Uterus (tissue), 4 donors: ENCODE data around the gene ZNF341. TPM values are rescaled to one million over a fixed set of nuclear protein-coding genes. Genes with fewer than 3 reads are reported as not detected.

Experiments used
- DNase-seq, 2 donors: peaks; one replicate each; pipeline ENCODE4 v3.0.0-alpha.2; 2019 to 2020
- H3K27ac ChIP-seq, 2 donors: fragments of 200-600 bp; sonication (generic); 1 replicate in 1 of 2; 2 replicates in 1 of 2; pipeline ENCODE4 v1.5.1; 2016 to 2018
- H3K27me3 ChIP-seq, 2 donors: fragments of 200-600 bp; sonication (generic); one replicate each; pipeline ENCODE4 v1.5.1; 2018 to 2019; ENCODE audit warnings: control low read depth in 1 of 2
- H3K36me3 ChIP-seq, 2 donors: fragments of 200-600 bp; sonication (generic); one replicate each; pipeline ENCODE4 v1.5.1; 2019; ENCODE audit warnings: control low read depth in 1 of 2
- H3K4me1 ChIP-seq, 2 donors: fragments of 200-600 bp; sonication (generic); one replicate each; pipeline ENCODE4 v1.5.1; 2018 to 2019; ENCODE audit warnings: control low read depth in 1 of 2
- H3K4me3 ChIP-seq, 2 donors: fragments of 200-600 bp; sonication (generic); 1 replicate in 1 of 2; 2 replicates in 1 of 2; pipeline ENCODE4 v1.5.1; 2018 to 2019; ENCODE audit warnings: mild to moderate bottlenecking in 1 of 2
- H3K9me3 ChIP-seq, 2 donors: fragments of 200-600 bp; sonication (generic); one replicate each; pipeline ENCODE4 v1.5.1; 2019; ENCODE audit warnings: control low read depth in 1 of 2
- POLR2A ChIP-seq, 2 donors: fragments of 450-650 bp; IDR thresholded peaks; one replicate each; pipeline ENCODE4 v1.6.1; 2016; ENCODE audit warnings: antibody characterized with exemption in 2 of 2, mild to moderate bottlenecking in 1 of 2, moderate library complexity in 1 of 2
- intact Hi-C: fragments of 100-400 bp; cut with DNase I; formaldehyde crosslinking; loops from one replicate; pipeline ENCODE4 v1.15.1; 2023; ENCODE audit warnings: low total_unique reads
- total RNA-seq, 4 donors: library from RNA; depleted of rRNA in 3 of 4; stranded (reverse); fragments of >200 nt in 3 of 4; gene quantifications; one replicate each; pipeline versions ENCODE4 v1.1.0 to v1.2.4, GENCODE V29; 2014 to 2023
- TF ChIP-seq, protein P1 (sequence below), 4 experiments: fragments of 200-600 bp in 2 of 4; fragments of 450-650 bp in 2 of 4; sonication (generic) in 2 of 4; IDR thresholded peaks; one replicate each; pipeline ENCODE4 v1.5.1; 2016 to 2019; ENCODE audit warnings: antibody characterized with exemption in 4 of 4, mild to moderate bottlenecking in 2 of 4, moderate library complexity in 1 of 4
- donor health status: DM: yes; HTN: yes; CAD: no.

Gene ZNF341
- total RNA-seq, 4 donors from 2014 or later = 1.2 to 3.3 (median 2.7) TPM

DNA sequence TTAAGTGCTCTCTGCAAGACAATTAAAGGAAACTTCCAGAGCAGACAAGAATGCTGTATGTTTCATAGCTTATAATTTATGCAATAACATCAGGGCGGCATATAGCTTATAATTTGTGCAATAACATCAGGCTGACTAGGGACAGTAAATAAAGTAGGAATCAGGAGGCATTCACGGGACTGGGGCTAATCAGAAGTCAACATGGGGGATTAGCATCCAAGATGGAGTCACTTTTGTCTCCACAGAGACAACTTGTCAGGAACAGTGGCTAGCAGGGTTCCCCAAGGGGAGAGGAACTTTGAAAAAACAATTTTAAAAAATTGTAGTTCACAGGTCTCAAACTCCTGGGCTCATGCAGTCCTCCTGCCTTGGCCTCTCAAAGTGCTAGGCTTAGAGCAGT, 3.3 kb upstream of the ZNF341 start:
- TF ChIP-seq, protein P1, sequence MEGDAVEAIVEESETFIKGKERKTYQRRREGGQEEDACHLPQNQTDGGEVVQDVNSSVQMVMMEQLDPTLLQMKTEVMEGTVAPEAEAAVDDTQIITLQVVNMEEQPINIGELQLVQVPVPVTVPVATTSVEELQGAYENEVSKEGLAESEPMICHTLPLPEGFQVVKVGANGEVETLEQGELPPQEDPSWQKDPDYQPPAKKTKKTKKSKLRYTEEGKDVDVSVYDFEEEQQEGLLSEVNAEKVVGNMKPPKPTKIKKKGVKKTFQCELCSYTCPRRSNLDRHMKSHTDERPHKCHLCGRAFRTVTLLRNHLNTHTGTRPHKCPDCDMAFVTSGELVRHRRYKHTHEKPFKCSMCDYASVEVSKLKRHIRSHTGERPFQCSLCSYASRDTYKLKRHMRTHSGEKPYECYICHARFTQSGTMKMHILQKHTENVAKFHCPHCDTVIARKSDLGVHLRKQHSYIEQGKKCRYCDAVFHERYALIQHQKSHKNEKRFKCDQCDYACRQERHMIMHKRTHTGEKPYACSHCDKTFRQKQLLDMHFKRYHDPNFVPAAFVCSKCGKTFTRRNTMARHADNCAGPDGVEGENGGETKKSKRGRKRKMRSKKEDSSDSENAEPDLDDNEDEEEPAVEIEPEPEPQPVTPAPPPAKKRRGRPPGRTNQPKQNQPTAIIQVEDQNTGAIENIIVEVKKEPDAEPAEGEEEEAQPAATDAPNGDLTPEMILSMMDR (IDR thresholded peaks at IDR 0.05) = no peak
- TF ChIP-seq POLR2A (IDR thresholded peaks at IDR 0.05) = no peak
- no peak overlapping the region for H3K4me3 ChIP-seq
- no peaks in the 10 kb centered on the region for H3K27me3 ChIP-seq
- DNase-seq = no peak
- intact Hi-C loops = no loop called here
- H3K4me1 ChIP-seq = no peaks in the 10 kb centered on the region
- H3K27ac ChIP-seq = no peak overlapping the region
- no peaks in the 10 kb centered on the region for H3K36me3 ChIP-seq
- no peaks in the 10 kb centered on the region for H3K9me3 ChIP-seq

DNA sequence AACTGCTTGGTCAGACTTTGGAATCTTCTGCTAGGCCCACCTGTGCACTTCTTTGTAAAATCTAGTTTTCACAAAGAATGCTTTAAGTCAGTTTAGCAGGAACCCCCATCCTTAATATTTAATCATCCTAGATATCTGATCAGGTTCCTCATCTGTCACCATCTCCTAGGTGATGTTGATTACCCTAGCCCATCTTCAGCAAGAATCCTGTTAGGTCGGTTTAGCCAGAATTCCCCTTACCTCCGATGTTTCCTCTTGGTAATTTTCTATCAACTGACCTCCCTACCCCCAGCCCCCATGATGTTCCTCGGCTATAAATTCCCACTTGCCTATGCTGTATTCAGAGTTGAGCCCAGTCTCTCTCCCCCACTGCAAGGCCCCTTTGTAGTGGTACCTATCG, 2.7 kb upstream of the ZNF341 start:
- Histone ChIP-seq H3K9me3 (no peaks in the 10 kb centered on the region), H3K4me1 (no peaks in the 10 kb centered on the region), H3K27me3 (no peaks in the 10 kb centered on the region), H3K4me3 (no peak overlapping the region), H3K36me3 (no peaks in the 10 kb centered on the region), H3K27ac (no peak overlapping the region)
- intact Hi-C loops = no loop called here
- DNase-seq = no peak
- no peak for TF ChIP-seq POLR2A (IDR thresholded peaks at IDR 0.05)
- TF ChIP-seq, protein P1 (IDR thresholded peaks at IDR 0.05) = no peak

DNA sequence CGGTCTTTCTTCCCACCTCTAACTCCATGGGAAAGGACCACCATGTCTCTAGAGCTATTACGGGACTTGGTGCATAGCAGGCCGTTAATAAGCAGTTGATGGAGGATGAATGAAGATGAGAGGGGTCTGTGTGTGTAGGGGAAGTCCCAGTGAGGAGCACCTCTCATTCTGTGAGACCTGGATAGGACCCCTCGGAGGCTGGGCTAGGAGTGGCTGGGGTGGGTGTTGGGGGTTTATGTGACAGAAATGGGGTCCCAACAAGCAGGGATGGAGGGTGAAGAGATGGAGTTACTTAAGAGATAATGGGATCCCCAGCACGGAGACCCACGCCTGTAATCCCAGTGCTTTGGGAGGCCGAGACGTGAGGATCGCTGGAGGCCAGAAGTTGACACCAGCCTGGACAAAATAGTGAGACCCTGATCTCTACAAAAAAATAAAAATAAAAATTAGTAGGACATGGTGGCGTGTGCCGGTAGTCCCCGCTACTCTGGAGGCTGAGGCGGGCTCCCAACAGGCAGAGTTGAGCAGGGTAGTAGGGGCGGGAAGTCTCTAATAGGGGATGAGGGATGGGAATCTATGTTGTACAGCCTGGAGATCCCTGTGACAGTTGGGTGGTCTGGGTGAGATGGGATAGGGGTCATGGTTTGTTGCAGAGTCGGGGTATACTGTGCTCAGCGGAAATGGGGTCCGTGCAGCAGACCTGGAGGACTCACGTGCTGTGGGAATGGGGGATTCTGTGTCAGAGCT, 677 bp upstream of the ZNF341 start:
- TF ChIP-seq, protein P1 (IDR thresholded peaks at IDR 0.05) = no peak
- TF ChIP-seq POLR2A (IDR thresholded peaks at IDR 0.05) = no peak
- Histone ChIP-seq H3K27me3 (no peaks in the 10 kb centered on the region), H3K9me3 (no peaks in the 10 kb centered on the region), H3K4me3 (peak overlapping the region; percentile 38 to 54), H3K4me1 (no peaks in the 10 kb centered on the region), H3K27ac (peak overlapping the region; percentile 82 to 87), H3K36me3 (no peaks in the 10 kb centered on the region)
- no peak for DNase-seq
- intact Hi-C loops = no loop called here

DNA sequence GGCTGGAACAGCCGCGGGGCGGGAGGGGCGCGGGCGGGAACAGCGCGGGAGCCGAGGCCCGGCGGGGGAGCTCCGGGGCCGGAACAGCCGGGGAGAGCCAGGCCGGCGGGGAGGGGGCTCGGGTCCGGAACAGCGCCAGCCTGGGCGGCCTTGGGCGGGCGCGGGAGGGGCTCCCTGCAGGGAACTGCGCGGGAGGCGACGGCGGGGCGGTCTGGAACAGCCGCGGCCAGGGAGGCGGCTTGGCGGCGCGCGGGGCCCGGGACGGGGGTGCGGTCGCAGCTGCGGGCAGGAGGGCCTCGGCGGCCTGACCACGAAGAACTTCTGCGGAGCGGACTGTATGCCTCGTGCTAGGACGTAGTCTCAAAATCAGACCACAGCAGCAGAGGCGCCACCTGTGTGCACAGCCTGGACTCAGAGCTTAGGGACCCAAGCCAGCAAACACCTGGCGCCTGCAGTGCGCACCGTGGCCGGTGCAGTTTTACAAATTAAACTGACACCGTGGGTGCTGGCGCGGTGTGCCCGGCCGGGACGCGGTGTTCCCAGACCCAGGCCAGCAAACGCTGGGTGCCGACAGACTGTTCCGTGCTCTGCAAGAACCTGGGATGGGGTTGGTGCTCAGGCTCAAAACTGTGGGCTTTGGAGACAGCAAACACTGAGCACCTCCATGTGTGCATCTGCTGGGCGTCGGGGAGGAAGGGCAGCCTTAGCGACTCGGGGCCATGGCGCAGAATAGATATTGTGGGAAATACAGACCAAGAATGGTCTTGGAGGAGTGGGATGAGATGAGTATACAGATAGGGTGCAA, 572 bp downstream of the ZNF341 start:
- intact Hi-C loops = no loop called here
- peak in 1 of 2 donors; percentile 80 for DNase-seq
- TF ChIP-seq, protein P1 (IDR thresholded peaks at IDR 0.05) = peak in 1 of 4 experiments; percentile 32
- peak in 1 of 2 donors; percentile 45 for TF ChIP-seq POLR2A (IDR thresholded peaks at IDR 0.05)

More for the DNA sequence above, 572 bp downstream of the ZNF341 start:
- H3K9me3 ChIP-seq = peaks cover 0 to 12% of the 10 kb centered on the region in 2 donors
- no peaks in the 10 kb centered on the region for H3K36me3 ChIP-seq
- H3K4me1 ChIP-seq = no peaks in the 10 kb centered on the region
- H3K27ac ChIP-seq = peak overlapping the region; percentile 82 to 87
- H3K4me3 ChIP-seq = peak overlapping the region; percentile 38 to 54
- H3K27me3 ChIP-seq = no peaks in the 10 kb centered on the region
